ENCODE results near the gene XK.
"Not testable (repeated sequence)": the region's sequence is repeated elsewhere in the genome, so short reads cannot be mapped to it uniquely, and the experiment has no call there.

The XK gene, protein sequence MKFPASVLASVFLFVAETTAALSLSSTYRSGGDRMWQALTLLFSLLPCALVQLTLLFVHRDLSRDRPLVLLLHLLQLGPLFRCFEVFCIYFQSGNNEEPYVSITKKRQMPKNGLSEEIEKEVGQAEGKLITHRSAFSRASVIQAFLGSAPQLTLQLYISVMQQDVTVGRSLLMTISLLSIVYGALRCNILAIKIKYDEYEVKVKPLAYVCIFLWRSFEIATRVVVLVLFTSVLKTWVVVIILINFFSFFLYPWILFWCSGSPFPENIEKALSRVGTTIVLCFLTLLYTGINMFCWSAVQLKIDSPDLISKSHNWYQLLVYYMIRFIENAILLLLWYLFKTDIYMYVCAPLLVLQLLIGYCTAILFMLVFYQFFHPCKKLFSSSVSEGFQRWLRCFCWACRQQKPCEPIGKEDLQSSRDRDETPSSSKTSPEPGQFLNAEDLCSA

DNA sequence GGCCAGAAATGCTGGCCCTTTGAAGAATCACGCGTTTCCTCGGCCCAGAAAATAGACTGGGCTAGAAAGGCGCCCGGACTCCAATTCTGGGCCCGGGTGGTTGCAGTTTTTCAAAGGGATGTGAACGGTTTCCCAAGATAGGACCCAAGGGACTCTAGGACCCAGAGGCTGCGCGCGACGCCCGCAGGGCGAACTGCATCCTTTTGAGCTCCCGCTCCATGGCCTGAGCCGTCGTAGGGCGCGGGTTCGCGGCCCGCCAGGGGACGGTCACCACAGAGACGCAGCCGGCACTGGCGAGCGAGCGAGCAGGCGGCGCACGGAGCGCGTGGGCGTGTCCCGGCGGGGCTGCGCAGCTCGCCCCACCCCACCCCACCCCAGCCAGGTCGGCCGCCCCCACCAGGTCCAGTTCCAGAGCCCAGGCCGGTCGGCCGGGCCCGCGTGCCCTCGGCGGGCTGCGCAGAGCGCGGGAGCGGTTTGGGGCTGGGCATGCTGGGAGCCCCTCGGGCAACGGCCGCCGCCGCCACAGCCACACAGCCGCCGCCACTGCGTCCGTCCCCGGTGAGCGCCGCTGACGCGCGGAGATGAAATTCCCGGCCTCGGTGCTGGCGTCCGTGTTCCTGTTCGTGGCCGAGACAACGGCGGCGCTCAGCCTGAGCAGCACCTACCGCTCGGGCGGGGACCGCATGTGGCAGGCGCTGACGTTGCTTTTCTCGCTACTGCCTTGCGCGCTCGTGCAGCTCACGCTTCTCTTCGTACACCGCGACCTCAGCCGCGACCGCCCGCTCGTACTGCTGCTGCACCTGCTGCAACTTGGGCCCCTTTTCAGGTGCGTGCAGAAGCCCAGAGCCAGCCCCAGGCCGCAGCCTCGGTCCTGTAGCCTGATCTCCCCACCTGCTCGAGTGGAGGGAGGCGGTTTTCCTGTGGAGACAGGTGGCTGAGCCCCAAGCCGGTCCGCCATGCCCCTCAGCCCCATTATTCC, at the start of gene XK:
TSS of gene XK (plus strand) at position 411 of the 979 bp plus-strand sequence. CDS start at position 582, 171 bp downstream.
- peak; percentile 27 for DNase-seq

DNA sequence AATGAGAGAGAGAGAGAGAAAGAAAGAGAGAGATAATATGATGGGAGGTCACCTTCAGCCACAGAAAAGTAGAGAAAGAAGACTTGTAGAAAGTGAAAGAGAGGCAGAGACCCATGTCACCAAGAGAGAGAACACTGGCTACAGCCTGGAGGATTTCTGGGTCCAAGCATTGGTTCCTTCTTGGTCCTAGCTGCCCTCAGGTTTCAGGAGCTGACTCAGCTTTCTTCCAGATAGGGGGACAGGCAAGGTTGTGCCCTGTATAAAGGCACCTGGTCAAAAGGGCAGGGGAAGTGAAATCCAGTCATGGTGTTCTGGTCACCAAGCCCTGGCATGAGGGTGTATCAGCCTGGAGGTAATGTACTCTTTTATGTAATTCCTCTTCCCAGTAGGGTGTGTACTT, 47.5 kb upstream of the XK start:
- DNase-seq = no peak

DNA sequence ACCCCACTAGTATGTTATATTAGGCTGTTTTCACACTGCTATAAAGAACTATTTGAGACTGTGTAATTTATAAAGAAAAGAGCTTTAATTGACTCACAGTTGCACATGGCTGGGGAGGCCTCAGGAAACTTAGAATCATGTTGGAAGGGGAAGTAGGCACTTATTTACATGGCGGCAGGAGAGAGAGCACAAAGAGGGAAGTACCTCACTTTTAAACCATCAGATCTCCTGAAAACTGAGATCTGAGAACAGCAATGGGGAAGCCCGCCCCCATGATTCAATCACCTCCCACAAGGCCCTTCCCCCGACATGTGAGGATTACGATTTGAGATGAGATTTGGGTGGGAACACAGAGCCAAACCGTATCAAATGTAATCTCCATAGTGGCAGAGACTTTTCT, 45.4 kb upstream of the XK start:
- no peak for DNase-seq

DNA sequence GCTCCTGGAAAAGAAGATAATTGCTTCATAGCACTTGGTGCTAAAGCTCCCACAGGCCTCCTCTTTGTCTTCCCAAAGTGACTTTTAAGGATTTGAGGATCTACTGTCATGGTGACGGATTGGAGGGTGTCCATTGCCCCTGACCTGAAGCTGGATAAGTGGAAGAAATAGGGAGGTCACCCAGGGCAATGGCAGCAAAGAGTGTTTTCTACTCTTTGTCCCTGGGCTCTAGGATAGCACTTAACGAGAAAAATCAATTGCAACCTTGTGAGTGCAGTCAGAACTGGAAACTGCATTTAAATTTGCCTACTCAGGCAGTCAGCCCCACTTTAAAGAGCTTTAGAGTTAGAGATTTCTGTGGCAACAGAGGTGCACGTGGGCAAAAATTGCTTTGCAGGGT, 43.7 kb upstream of the XK start:
- no peak for DNase-seq

DNA sequence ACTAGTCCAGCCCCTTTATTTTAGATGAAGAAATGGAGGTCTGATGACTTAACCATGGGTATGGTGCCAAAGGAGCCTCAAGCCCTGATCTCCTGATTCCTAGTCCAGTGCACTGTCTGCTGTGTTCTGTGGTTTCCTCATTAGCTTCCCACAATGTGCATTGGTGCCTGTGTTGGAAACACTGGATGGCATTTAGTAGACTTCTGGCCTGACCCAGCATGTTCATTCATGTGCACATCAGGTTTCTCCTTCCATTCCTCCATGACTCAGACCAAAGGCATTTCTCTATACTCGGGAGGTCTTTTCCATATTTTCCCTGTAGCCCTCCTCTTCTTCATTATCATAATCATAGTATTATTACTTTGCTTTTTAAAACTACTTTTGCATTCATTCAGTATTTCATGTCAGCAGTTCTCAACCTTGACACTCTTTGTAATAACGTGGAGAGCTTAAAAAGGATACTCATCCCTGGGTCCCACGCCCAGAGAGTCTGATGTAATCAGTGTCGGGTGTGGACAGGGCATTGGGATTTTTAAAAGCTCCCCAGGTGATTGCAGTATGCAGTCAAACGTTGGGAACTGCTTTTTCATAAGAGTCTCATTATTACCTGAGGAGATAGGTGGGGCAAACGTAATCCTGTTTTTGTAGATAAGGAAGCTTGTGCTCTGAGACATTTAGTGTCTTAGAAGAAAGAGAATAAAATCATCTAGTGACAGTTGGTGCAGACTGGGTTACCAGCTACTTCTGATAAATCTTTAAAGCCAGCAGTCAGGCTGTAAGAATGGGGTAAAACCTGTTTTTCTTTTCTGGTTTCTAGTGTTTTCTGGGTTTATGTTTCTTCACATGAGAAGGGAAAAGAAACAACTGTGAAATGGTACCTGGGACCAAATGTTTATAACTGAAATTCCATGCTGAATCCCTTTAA, 40.9 kb upstream of the XK start:
- DNase-seq = no peak

DNA sequence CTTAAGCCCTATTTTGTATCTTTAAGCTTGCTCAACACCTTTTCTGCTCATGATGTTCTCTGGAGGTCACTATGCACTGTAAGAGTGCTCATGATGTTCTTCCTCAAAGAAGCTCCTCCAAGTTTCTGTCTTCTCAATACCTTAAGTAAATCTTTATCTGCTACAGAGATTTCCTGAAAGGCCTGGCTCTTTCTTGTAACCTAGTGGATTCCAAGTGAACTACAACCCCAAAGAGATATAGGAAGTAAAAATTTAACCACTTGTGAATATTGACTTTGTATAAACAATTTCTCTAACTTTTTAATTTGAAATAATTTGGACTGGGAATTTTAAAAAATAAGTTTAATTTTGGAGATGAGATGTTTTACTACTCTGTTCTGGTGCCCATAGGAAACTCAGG, 39.3 kb upstream of the XK start:
- DNase-seq = no peak

DNA sequence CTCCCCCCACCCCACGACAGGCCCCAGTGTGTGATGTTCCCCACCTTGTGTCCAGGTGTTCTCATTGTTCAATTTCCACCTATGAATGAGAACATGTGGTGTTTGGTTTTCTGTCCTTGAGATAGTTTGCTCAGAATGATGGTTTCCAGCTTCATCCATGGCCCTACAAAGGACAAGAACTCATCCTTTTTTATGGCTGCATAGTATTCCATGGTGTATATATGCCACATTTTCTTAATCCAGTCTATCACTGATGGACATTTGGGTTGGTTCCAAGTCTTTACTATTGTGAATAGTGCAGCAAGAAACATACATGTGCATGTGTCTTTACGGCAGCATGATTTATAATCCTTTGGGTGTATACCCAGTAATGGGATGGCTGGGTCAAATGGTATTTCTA, 34.7 kb upstream of the XK start:
- DNase-seq = not testable (repeated sequence)

DNA sequence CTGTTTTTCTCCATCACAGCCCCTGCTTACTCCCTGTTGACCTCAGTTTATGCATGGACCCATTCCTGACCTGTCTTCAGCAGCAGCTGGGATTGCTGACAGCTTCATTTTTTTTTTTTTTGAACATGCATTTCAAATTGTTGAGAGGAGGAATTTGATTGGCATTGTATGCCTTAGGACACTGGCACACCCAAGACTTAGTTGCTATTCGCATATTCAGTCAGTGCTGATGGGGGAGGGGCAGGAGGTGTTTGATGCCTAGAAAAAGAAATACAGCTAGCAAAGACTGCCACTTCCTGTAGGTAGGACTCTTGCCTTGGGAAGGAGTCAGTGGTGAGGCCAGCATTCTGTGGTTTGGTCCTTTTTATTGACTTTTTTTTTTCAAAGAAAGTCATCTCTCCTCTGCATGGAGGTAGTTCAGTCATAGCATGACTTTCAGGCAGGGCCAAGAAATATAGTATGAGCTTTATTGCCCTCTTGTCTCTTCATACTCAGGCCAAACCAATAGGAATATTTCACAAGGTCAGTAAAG, 33.6 kb upstream of the XK start:
- no peak for DNase-seq

DNA sequence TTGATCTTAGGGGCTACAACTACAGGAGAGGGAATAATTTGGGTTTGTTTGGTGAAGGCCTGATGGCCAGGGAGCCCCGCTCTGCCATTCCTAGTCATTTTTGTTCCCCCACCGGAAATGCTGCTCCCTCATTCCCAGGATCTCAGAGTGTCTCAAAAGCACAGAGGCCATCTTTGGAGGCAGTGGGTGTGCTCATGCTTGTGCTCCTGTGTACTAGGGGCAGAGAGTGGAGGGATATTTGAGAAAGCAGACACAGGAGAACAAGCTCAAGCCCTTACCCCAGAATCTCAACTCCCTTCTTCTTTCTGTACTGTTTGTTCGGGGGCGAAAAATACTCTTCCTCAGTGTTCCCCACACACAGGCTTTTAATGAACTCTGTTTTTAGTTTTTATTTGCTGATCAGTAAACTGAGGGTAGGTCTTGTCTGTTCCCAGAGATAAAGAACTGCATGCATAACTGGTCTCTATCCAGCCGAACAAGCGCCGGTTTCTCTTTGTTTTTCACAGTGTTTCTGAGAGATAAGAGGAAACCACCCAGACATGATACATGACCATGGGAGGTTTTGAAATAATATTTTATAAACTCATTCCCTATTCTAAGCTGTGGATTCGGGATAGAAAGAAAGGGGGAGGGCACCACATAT, 32.9 kb upstream of the XK start:
- DNase-seq = no peak

DNA sequence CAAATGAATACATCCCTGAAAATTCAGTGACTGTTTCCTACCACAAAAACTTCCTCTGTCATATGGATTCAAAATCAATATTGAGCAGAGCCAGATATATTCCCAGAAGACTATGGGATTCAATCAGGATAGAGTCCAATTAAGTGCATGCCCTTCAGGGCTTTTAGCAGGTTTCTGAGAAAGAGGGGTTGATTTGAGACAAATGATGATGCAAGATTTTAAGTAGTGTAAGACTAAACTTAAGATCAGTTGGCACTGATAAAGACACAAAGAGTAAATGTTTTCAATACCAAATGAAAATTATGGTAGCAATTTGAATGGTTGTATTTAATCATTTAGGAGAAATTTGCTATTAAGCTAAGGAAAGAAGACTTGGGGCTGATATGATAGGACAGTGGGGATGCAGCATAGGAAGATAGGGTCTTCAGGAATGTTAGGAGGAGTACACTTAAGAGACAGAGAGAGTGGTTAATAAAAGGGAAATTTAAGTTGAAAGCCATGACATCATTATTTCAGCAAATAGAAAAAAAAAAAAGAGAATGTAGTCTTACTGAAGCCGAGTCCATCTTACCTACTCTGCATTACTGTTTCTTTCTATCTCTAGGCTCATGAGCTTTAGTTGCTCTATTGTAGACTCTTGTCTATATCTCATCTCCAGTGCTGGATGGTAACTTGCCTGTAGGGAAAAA, 32.0 kb upstream of the XK start:
- no peak for DNase-seq

DNA sequence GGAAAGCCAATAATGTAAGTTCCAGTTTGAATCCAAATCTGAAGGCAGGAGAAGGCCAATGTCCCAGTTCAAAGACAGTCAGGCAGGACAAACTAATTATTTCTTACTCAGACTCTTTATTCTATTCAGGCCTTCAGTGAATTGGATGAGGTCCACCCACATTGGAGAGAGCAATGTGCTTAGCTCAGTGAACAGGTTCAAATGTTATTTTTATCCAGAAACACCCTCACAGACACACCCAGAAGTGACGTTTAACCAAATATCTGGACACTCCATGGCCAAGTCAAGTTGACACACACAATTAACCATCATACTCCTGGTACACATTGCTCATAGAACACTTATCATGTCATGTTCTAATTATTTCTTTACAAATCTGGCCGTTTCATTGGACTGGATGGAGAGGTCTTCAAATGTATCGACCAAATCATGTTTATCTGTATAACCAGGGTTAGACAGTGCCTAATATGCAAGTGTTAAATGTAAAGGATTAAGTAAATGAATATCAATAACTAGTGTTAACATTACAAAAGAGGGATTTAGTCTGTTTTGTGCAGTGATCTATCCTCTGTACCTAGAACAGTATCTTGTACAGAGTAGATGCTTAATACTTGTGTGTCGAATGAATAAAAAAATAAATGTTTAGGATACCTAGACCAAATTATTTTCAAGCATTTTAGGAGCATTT, 27.1 kb upstream of the XK start:
- no peak for DNase-seq

DNA sequence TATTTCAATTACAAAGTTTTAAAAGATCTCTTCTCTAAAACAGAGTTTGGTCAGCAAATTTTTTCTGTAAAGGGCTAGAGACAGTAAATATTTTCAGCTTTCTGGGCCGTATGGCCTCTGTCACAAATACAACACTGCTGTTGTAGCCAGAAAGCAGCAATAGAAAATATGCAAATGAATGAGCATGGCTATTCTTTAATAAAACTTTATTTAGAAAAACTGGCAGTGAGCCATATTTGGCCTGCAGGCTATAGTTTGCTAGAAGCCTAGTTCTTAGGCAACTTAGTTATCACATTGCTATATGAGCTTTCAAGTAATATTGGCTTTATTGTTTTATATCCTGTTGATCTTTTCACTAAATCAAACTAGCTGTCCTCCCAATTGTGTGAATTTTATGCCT, 26.5 kb upstream of the XK start:
- no peak for DNase-seq

DNA sequence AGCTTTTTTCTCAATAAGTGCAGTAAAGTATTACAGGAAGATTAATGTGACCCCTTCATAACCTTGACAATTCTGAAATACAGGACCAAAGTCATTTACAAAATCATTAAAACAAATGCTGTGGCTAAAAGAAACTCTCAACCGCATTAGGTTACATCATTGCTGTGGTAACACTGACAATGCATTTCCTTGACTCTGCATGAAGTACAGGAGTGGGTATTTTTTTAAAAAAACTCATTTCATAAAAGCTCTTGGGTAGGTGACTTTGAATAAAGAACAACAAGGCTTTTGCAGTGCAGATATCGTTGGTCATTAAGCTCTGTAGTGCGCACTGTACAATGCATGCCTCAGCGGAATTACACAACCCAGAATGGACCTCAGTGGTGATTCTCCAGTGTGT, 23.4 kb upstream of the XK start:
- DNase-seq = no peak

DNA sequence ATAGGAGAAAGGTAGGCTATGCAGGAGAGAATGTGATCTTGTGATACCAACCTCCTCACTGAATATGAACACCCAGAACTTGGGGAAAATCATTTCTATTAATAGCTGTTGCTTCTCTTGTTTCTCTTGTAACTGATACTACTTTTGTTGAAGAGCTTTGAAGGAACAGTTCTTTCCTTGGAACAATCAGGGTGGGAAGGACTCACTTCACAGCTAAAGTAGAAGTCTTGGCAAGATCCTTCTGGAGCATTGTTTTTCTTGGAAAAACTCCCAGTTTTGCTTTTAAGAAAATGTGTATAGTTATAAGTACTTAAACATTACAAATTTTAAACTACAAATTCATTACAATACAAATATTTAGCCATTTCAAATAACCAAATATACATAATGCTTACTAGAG, 19.1 kb upstream of the XK start:
- no peak for DNase-seq

DNA sequence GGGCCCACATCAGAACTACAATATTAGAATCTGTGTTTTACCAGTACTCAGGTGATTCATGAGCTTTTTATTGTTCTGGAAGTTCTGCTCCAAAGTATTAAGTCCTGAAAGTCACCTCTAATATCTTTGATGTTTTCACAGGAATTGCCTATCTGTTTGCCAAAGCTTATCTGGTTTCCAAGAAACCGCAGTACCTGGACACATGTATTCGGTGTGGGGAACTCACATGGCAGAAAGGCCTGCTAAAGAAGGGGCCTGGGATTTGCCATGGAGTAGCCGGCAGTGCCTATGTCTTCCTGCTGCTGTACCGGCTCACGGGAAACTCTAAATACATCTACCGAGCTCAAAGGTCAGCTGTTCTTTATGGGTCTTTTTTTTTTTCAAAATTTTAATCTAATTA, 18.4 kb upstream of the XK start:
- no peak for DNase-seq

DNA sequence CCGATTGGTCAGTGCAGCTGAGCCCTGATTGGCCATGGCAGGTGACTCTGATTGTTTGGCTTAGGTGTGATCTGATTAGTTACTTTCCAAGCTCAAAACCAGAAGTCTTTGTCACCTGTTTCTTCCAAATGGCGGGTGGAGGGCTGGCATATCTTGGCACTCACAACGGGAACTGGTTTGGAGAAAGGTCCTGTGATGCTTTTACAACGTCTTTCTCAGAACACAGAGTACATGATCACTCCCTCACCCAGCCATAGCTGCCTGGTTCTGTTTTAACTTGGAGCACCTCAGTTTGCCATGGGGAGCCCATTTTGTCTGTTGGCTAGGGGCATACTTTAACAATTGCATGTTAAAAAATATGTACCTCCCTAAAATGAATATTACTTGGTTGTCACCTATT, 13.0 kb upstream of the XK start:
- DNase-seq = no peak

DNA sequence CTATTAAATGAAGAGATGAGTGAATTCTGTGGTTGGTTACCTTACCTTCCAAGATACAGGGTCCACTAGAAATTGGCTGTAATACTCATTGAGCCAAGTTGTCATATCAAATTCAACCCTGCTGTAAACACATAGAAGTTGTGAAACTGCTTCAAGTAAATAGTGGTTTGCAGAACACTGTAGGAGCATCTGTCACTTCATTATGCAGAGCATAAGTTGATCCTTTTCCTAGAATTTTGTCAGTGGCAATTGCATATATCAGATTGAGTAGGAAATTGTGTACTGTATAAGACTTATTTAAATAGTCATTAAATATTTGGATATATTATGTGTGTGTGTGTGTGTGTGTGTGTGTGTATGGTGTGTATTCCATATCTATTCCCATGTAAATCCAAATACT, 8.8 kb upstream of the XK start:
- DNase-seq = no peak

DNA sequence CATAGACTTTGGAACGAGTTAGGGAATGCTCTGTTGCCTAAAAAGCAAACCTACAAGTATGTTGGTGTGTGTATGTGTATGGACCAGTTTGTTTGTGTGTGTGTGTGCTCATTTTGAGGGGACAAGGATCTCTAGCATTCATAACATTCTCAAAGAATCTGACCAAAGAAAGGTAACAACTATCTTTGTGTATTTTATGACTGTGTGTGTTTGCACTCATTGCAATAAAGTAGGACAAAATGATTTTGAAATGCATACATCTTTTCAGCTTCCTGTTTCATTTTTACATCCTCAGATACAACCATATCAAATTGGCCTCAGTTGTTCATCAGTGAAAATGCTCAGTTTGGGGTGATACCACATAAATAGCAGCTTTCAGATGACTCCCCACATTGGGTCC, 8.3 kb upstream of the XK start:
- no peak for DNase-seq

DNA sequence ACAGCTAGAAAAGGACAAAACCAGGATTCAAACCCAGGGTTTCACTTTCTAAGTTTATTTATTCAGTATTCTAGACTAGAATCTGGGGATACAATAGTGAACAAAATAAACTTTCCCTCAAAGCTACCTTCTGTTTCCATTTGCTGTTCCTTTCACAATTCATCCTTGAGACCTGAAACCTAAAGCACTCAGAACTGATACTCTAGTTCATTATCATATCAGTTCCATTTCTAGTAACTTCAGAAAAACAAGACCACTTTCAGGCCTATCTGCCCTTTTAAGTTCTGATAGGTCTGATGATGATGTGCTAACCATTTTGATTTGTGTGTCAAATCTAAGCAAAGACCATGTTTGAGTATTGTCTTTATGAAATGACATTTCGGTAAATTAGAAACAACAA, 7.8 kb upstream of the XK start:
- DNase-seq = no peak

DNA sequence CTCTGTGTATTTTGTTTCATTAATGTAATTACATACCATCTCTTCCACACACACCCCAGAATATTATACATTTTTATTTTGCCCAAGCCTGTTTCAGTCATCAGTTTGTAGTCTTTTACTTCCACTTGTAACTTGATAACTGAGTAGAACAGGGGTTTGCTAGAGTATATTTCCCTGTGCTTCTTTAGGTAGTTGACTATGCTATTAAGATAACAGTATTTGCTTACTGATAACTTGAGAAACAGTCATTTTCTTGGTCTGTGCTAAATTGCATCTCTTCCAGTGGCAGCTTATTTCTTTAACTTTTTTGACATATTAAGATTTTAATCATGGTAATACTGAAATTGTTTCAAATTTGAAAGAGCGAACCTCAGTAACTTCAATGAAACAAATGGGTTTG, 7.0 kb upstream of the XK start:
- DNase-seq = no peak

DNA sequence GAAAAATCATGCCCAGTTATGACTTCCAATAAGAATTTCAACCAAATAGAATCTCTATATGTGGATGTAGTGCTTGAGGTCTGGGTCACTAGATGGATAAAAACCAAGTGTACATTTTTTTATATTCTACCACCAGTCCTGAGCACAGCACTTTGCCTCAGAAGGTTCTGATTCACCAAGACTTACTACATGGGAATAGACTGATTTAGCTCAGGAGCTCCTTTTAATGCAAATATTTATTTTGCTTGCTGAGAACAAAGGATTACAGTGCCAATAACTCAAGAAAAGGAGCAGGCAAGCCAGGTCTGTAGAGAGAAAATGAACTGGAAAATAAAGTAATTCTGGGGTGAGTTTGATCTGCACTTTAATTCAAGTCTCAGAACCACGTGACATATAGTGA, 6.4 kb upstream of the XK start:
- no peak for DNase-seq

Measured in CD4-positive, alpha-beta T cell treated with Interleukin-15 for 1 hour (primary cell).